ENCODE data around the gene NLN. TPM values are rescaled to one million over a fixed set of nuclear protein-coding genes. Genes with fewer than 3 reads are reported as not detected.

NLN gene
- total RNA-seq, 1 donor from 2014 or later, result 94.0 TPM

- H3K4me1 Mint-ChIP-seq (ENCODE audit: low read depth, unreplicated experiment), result no peaks in the 10 kb centered on the region
- no peak overlapping the region for H3K27ac Mint-ChIP-seq (ENCODE audit: unreplicated experiment)
- no peak for DNase-seq
- no peaks in the 10 kb centered on the region for H3K27me3 Mint-ChIP-seq (ENCODE audit: unreplicated experiment)
- H3K9me3 Mint-ChIP-seq (ENCODE audit: unreplicated experiment), result no peaks in the 10 kb centered on the region
- H3K4me3 Mint-ChIP-seq (ENCODE audit: unreplicated experiment), result no peak overlapping the region
- TF ChIP-seq CTCF (IDR thresholded peaks at IDR 0.05; ENCODE audit: partially characterized antibody, unreplicated experiment), result no peak
- H3K36me3 Mint-ChIP-seq (ENCODE audit: unreplicated experiment), result no peaks in the 10 kb centered on the region
Observed at GRCh38 chr5:65825408-65826328, 103.7 kb downstream of the NLN start.

GRCh38 chr5:65828022-65828896, 106.3 kb downstream of the NLN start:
- Mint-ChIP-seq H3K9me3 (ENCODE audit: unreplicated experiment) (no peaks in the 10 kb centered on the region), H3K27me3 (ENCODE audit: unreplicated experiment) (no peaks in the 10 kb centered on the region), H3K4me3 (ENCODE audit: unreplicated experiment) (no peak overlapping the region), H3K4me1 (ENCODE audit: low read depth, unreplicated experiment) (no peaks in the 10 kb centered on the region), H3K27ac (ENCODE audit: unreplicated experiment) (no peak overlapping the region), H3K36me3 (ENCODE audit: unreplicated experiment) (no peaks in the 10 kb centered on the region)
- no peak for DNase-seq
- TF ChIP-seq CTCF (IDR thresholded peaks at IDR 0.05; ENCODE audit: partially characterized antibody, unreplicated experiment), result no peak

GRCh38 chr5:65830856-65831255, 108.9 kb downstream of the NLN start:
- H3K9me3 Mint-ChIP-seq (ENCODE audit: unreplicated experiment), result no peaks in the 10 kb centered on the region
- no peaks in the 10 kb centered on the region for H3K4me1 Mint-ChIP-seq (ENCODE audit: low read depth, unreplicated experiment)
- no peaks in the 10 kb centered on the region for H3K27me3 Mint-ChIP-seq (ENCODE audit: unreplicated experiment)
- H3K27ac Mint-ChIP-seq (ENCODE audit: unreplicated experiment), result no peak overlapping the region
- no peak for DNase-seq
- H3K4me3 Mint-ChIP-seq (ENCODE audit: unreplicated experiment), result no peak overlapping the region
- TF ChIP-seq CTCF (IDR thresholded peaks at IDR 0.05; ENCODE audit: partially characterized antibody, unreplicated experiment), result no peak
- H3K36me3 Mint-ChIP-seq (ENCODE audit: unreplicated experiment), result no peaks in the 10 kb centered on the region

GRCh38 chr5:65831276-65831675, 109.3 kb downstream of the NLN start:
- no peak for DNase-seq
- H3K9me3 Mint-ChIP-seq (ENCODE audit: unreplicated experiment), result no peaks in the 10 kb centered on the region
- no peak overlapping the region for H3K27ac Mint-ChIP-seq (ENCODE audit: unreplicated experiment)
- no peak for TF ChIP-seq CTCF (IDR thresholded peaks at IDR 0.05; ENCODE audit: partially characterized antibody, unreplicated experiment)
- no peaks in the 10 kb centered on the region for H3K27me3 Mint-ChIP-seq (ENCODE audit: unreplicated experiment)
- no peak overlapping the region for H3K4me3 Mint-ChIP-seq (ENCODE audit: unreplicated experiment)
- H3K4me1 Mint-ChIP-seq (ENCODE audit: low read depth, unreplicated experiment), result no peaks in the 10 kb centered on the region
- no peaks in the 10 kb centered on the region for H3K36me3 Mint-ChIP-seq (ENCODE audit: unreplicated experiment)

All from glutamatergic neuron (in vitro differentiated cells).